ENCODE results near the gene PUS3.

PUS3 gene

GRCh38 chr11:125902927-125903710 lies at the start of gene PUS3:
Gene PUS3 (minus strand): TSS chr11:125903206. CDS start chr11:125896284, 6,922 bp downstream.
- DNase-seq (ENCODE audit: low spot score): peak; percentile 89

GRCh38 chr11:125952559-125952958 lies 49.6 kb upstream of the PUS3 start:
- DNase-seq (ENCODE audit: low spot score): no peak

- DNase-seq (ENCODE audit: low spot score): no peak
These were observed 48.7 kb upstream of the PUS3 start for GRCh38 chr11:125951731-125952130.

GRCh38 chr11:125950696-125951651 lies 48.0 kb upstream of the PUS3 start:
- DNase-seq (ENCODE audit: low spot score): no peak

- no peak for DNase-seq (ENCODE audit: low spot score)
These were observed 47.1 kb upstream of the PUS3 start for GRCh38 chr11:125950178-125950490.

GRCh38 chr11:125949271-125950177 lies 46.5 kb upstream of the PUS3 start:
- DNase-seq (ENCODE audit: low spot score): no peak

- DNase-seq (ENCODE audit: low spot score): no peak
These were observed 45.5 kb upstream of the PUS3 start for GRCh38 chr11:125948278-125949051.

- no peak for DNase-seq (ENCODE audit: low spot score)
These were observed 44.6 kb upstream of the PUS3 start for GRCh38 chr11:125947419-125948277.

GRCh38 chr11:125946712-125947418 lies 43.9 kb upstream of the PUS3 start:
- no peak for DNase-seq (ENCODE audit: low spot score)

GRCh38 chr11:125945797-125946520 lies 43.0 kb upstream of the PUS3 start, which contains the start of gene VSIG10L2:
Gene VSIG10L2 (plus strand): TSS chr11:125946044. CDS start chr11:125946056, 12 bp downstream.
- DNase-seq (ENCODE audit: low spot score): no peak

- no peak for DNase-seq (ENCODE audit: low spot score)
These were observed 42.2 kb upstream of the PUS3 start for GRCh38 chr11:125945011-125945796.

- DNase-seq (ENCODE audit: low spot score): no peak
These were observed 41.5 kb upstream of the PUS3 start for GRCh38 chr11:125944350-125945010.

GRCh38 chr11:125943661-125944349 lies 40.8 kb upstream of the PUS3 start:
- DNase-seq (ENCODE audit: low spot score): no peak

GRCh38 chr11:125942771-125943428 lies 39.9 kb upstream of the PUS3 start:
- no peak for DNase-seq (ENCODE audit: low spot score)

- DNase-seq (ENCODE audit: low spot score): peak; percentile 19
These were observed 38.9 kb upstream of the PUS3 start for GRCh38 chr11:125941619-125942611.
